LNCAP (cell line): ENCODE data around the gene FAAP100.

ENCODE experiments used
- CTCF ChIP-seq: fragments of 450-650 bp; IDR thresholded peaks from 2 replicates; pipeline ENCODE4 v1.5.1; 2017; ENCODE audit warnings: mild to moderate bottlenecking

Gene FAAP100

GRCh38 chr17:81566461-81567126 lies 14.4 kb upstream of the FAAP100 start:
- TF ChIP-seq CTCF = no peak

DNA sequence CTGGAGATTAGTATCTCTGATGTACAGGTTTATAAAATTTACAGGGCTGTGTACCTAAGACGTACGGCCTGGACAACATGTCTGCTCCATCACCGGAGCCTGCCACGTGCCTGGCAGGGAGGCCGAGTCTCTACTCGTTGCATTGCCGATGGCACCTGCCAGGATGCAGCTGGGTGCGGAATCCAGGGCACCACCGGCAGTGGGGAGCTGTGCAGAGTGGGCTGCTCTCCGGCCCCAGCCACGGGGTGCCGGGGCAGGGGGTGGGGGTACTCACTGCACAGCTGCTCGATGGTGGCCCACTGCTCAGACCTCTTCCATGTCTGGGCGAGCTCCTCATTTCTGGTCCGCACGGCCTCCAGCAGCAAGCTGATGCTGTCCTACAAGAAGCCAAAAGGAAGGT lies 13.1 kb upstream of the FAAP100 start:
- no peak for TF ChIP-seq CTCF

DNA sequence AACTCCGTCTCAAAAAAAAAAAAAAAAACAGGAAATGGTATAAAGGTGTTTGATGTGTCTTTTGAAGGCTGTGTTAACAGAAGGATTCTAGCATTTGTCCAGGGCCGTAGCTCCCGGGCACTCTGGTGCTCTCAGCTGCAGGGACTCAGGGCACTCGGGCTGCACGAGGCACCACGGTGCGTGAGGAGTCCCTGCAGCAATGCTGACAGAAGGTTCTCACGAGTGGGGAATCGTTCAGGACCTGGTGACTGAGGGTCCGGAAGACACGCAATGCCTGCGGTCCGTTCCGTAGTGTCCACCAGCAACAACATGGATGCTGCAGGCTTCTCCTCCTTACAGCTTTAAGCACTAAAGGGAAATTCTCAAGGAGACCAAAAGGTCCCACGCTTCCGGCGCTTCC lies 12.6 kb upstream of the FAAP100 start:
- TF ChIP-seq CTCF = no peak

GRCh38 chr17:81563861-81564586 lies 11.9 kb upstream of the FAAP100 start:
- no peak for TF ChIP-seq CTCF

DNA sequence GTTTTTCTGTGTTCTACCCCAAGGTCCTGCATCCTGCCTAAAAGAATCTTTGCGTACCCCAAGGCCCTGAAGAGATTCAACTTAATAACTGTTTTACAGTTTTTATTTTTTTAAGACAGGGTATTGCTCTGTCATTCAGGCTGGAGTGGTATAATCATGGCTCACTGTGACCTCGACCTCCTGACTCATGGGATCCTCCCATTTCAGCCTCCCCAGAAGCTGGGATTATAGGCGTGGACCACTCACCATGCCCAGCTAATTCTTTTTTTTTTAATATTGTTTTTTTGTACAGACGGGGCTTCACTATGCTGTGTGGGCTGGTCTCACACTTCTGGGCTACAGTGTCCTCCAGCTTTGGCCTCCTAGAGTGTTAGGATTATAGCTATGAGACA lies 9.3 kb upstream of the FAAP100 start:
- no peak for TF ChIP-seq CTCF

DNA sequence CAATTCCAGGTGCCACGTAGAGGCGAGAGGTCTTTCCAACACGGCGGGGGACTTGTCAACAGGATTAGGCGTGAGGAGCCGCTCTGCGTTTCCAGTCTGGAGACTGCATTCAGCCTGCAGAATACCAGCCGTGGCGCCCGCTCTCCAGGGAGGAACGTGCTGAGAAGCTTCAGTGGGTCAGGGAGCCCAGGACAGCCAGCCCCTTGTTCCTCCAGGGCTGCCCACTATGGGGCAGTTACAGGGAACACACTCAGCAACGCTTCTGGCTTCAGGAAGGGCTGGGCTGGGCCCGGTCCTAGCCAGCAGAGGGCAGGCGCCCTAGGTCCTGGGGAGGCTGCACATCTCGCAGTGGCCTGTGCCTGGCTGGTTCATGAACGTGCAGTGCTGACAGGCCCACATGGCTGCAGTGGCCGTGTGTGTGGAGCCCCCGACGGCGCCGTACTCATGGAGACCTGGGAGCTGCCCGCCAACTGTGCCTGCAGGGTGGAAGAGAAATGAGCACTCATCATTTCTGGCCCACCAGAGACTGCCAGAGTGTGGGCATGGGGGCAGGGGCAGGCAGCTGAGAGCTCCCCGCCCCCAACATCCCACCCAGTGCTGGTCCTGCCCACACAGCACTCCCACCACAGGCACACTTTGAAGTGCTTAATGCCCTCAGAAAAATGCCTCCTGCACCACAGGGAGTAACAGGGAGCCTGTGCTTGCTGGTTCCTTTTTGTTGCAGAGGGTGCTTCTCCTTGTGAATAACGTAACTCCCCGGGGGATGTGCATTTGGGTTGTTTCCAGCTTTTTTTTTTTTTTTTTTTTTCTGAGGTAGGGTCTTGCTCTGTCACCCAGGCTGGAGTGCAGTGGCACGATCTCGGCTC lies 7.0 kb upstream of the FAAP100 start:
- TF ChIP-seq CTCF = no peak

DNA sequence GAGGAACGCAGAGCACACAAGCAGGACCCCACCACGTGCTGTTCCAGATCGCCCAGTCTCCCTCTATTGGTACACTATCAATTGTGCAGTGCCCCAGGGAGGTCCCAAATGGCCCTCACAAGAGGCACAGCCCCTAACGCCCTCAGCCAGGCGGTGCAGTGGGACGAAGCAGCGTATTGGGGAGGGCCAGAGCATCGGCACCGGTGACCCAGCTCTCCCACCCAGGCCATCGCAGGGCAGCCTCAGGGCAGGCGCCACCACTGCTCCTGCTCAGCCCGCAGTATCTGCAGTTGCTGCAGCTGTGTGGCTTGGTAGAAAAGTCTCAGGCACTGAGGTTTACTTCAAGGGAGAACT lies 5.9 kb upstream of the FAAP100 start:
- no peak for TF ChIP-seq CTCF
